Activated CD4-positive, alpha-beta memory T cell treated with anti-CD3 and anti-CD28 coated beads, Interleukin-2, amount 10 ng/mL, durations not matched to agents 7 days and 5 days (primary cell): ENCODE measurements around the gene SGMS1. TPM values are rescaled to one million over a fixed set of nuclear protein-coding genes. Genes with fewer than 3 reads are reported as not detected.

Source experiments
- total RNA-seq, 2 experiments: library from RNA; stranded (reverse); gene quantifications; one replicate each; pipeline ENCODE4 v1.2.3, GENCODE V29; 2021

Gene SGMS1
- total RNA-seq, 2 experiments from 2014 or later, result 18.9 to 19.9 TPM

Other genes with a start within 250 kb of the SGMS1 start
- 1 to 10 TPM; 1.5 TPM for gene ASAH2B, start 116.0 kb upstream of the SGMS1 start, total RNA-seq